Subcutaneous adipose tissue (tissue), 4 donors: Measurements from ENCODE around the gene DEF6. TPM values are rescaled to one million over a fixed set of nuclear protein-coding genes. Genes with fewer than 3 reads are reported as not detected.

ENCODE experiments used
- CTCF ChIP-seq: fragments of 450-650 bp; IDR thresholded peaks from one replicate; pipeline ENCODE4 v1.5.1; 2016; ENCODE audit warnings: low read depth, mild to moderate bottlenecking, control low read depth, antibody characterized with exemption, moderate library complexity
- total RNA-seq, 4 donors: library from RNA; depleted of rRNA; stranded (reverse); fragments of >200 nt; gene quantifications; one replicate each; pipeline ENCODE4 v1.1.0, GENCODE V29; 2016

The DEF6 gene
- total RNA-seq, 4 donors from 2014 or later, result 1.9 to 13.6 (median 5.0) TPM

DNA sequence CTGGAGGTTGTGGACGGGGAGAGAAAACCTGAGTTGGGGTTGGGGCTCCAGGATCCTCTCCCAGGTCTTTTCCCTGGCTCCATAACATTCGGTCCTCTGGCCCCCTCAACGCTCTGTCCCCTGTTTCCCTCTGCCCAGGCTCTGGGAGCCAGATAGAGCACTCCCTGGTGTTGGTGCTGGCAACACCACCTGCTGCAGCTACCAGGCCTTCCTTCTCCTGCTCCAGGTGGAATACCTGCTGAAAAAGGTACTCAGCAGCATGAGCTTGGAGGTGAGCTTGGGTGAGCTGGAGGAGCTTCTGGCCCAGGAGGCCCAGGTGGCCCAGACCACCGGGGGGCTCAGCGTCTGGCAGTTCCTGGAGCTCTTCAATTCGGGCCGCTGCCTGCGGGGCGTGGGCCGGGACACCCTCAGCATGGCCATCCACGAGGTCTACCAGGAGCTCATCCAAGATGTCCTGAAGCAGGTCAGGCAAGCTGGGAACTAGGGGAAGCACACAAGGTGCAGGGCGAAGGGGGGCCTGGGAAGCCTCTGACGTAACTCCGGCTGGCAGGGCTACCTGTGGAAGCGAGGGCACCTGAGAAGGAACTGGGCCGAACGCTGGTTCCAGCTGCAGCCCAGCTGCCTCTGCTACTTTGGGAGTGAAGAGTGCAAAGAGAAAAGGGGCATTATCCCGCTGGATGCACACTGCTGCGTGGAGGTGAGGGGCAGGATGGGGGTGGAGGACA is 14.6 kb downstream of the DEF6 start:
- TF ChIP-seq CTCF, result no peak

DNA sequence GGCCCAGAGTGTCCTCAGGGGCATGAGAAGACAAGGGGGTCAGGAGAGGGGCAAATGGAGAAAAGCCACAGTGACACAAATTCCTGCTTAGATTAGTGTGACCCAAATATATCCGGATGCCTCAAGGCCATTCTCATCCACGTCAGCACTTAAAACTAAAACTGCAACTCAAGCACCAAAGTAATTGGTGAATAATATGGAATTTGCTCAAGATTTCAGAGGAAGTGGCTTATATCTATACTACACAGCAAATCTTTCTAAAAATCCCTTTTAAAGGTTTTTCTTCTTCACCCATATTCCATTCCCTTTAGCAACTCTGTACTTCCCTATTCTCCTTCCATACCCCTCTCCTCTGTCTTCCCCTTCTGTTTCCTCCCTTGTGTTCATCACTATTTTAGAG is 15.2 kb downstream of the DEF6 start:
- no peak for TF ChIP-seq CTCF

- no peak for TF ChIP-seq CTCF
Observed at GRCh38 chr6:35317483-35318195, 20.0 kb downstream of the DEF6 start.

DNA sequence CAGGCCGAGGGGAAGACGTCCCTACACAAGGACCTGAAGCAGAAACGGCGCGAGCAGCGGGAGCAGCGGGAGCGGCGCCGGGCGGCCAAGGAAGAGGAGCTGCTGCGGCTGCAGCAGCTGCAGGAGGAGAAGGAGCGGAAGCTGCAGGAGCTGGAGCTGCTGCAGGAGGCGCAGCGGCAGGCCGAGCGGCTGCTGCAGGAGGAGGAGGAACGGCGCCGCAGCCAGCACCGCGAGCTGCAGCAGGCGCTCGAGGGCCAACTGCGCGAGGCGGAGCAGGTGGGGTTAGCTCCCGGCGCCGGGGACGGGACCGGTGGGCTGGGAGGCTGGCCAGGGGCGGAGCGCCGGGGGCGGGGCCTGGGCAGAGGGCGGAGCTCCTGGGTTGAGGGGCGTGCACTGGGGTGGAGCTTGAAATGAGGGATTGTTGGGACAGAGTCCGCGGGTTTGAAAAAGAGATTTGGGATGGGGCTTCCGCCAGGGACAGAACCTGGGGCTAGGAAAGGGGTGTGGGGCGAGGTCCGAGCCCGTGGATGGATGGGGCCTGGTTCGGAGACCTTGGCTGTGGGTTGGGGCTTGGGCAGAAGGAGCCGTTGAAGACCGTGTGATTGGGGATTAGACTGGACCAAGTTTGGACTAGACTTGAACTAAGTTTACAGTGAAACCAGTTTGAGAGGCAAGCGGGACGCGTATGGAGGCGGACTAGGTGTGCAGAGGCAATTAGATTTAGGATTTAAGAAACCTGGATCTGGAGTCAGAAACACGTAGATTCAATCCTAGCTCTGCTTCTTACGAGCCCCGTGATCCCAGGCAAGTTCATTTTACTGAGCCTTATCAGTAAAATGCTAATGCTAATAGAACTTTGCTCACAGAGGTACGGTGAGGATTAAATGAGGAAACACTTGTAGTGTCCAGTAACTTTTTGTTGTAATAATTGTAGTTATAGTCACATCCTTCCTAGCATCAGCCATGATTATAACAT is 20.9 kb downstream of the DEF6 start:
- TF ChIP-seq CTCF, result no peak

- TF ChIP-seq CTCF, result no peak
Observed at GRCh38 chr6:35319346-35320030, 21.9 kb downstream of the DEF6 start.

DNA sequence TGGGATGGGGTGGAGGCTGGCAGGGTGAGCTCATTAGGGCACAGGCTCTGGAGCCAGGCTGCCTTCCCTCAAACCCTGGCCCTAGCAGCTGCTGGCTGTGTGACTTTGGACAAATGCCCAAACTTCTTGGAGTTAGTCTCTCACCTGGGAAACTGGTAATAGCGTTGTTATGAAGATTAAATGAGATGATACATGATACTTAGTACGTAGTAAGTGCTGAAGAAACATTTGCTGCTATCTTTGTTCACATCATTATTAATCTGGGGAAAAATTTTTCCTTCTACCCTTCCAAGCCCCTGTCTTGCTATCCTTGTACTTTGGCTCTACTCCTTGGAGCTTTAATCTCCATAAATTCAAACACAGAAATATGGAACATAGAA is 22.4 kb downstream of the DEF6 start:
- no peak for TF ChIP-seq CTCF
